Measurements from ENCODE around the gene FCF1.

- TF ChIP-seq MAFK (IDR thresholded peaks at IDR 0.05; ENCODE audit: low read depth, low read length) (peak; percentile 53; the same call in 1 of the 2 replicates), CTCF (conservative IDR thresholded peaks at IDR 0.05; ENCODE audit: low read depth, low read length) (no peak), BHLHE40 (IDR thresholded peaks at IDR 0.05; ENCODE audit: low read depth, low read length) (no peak), RAD21 (IDR thresholded peaks at IDR 0.05; ENCODE audit: low read length) (peak; percentile 5; the same call in 1 of the 2 replicates)
Observed at GRCh38 chr14:74670726-74671411, 42.1 kb upstream of the FCF1 start.
